ENCODE data around the gene RALY. TPM values are rescaled to one million over a fixed set of nuclear protein-coding genes. Genes with fewer than 3 reads are reported as not detected.
A peak's percentile ranks its signal among the peaks of the same experiment; 100 is the strongest.
"Not testable (repeated sequence)": the region's sequence is repeated elsewhere in the genome, so short reads cannot be mapped to it uniquely, and the experiment has no call there.

The RALY gene
- total RNA-seq, 1 donor from 2014 or later: 104 TPM

DNA sequence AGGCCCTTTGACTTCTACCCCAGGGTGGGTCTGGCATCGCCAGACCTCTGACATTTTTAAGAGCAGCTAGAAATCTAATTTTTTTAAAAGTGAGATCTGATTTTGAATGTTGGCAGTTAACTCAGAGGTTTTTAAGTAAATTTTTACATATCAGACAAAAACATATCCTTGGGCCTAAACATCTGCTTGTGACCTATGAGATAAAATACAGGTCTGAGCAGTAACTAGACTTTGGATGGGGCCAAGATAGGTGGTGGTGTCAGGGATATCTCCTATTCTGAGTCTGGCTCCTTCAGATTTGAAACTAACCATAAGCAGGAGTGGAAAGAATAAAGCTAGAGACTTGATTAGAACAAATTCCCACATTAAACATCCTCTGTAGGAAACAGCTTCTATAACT lies 17.6 kb downstream of the RALY start:
- no peak for DNase-seq
- intact Hi-C loops (cut with micrococcal nuclease): no loop called here
- no peak for ATAC-seq

DNA sequence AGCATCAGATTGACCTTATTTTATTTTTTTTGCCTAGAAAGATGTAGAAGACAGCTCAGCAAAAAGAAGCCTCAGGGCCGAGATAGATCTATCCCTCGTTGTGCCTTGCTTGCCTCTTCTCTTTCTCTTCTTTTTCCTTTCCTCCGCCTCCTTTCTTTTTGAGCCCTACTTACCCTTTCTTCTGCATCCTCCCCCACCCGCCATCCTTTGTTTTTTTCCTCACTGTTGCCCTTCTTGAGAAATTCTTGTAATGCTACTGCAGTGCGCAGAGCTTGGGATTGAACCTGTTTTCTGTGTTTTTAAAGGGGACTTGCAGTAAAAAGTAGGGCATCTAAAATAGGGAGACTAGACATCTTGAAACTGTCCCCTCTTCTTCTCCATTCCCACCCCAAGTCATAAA lies 18.6 kb downstream of the RALY start:
- ATAC-seq: no peak
- intact Hi-C loops (cut with micrococcal nuclease): no loop called here
- no peak for DNase-seq

DNA sequence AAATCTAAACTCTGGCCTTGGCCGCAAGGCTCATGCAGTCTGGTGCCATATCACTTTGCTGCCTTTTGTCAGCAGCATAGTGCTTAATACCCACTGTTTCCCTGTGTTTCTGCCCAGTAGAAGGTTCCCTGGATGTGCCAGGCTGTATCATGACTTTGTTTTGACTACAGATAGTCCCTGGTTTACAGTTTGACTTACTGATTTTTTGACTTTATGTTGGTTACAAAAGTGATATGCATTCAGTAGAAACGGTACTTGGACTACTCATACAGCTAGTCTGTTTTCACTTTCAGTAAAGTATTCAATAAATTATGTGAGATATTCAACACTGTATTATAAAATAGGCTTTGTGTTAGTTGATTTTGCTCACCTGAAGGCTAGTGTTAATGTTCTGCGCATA lies 19.0 kb downstream of the RALY start:
- ATAC-seq (no peak), DNase-seq (no peak)
- intact Hi-C loops (cut with micrococcal nuclease): no loop called here

DNA sequence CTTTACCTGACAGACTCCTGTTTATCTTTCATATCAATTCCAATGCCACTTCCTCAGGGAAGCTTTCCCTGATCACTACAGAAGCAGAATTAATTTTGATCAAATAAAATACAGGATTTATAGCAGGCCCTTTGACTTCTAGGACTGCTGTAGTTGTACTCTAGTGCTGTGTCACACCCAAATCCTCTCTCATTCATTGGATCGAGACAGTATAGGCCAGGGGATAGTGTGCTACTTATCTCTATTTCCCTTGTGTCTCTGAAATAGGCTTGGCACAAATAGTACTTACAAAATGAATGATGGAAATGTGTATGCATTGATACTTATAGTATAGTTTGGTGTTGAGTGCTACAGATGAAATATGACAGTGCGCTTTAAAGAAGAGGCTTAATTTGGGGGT lies 19.8 kb downstream of the RALY start:
- intact Hi-C loops (cut with micrococcal nuclease): no loop called here
- DNase-seq: no peak
- ATAC-seq: no peak

GRCh38 chr20:34014878-34015277 lies 21.2 kb downstream of the RALY start:
- DNase-seq (no peak), ATAC-seq (no peak)
- intact Hi-C loops (cut with micrococcal nuclease): no loop called here

- intact Hi-C loops (cut with micrococcal nuclease): no loop called here
- ATAC-seq (no peak), DNase-seq (no peak)
These were observed 22.0 kb downstream of the RALY start for GRCh38 chr20:34015401-34016335.

DNA sequence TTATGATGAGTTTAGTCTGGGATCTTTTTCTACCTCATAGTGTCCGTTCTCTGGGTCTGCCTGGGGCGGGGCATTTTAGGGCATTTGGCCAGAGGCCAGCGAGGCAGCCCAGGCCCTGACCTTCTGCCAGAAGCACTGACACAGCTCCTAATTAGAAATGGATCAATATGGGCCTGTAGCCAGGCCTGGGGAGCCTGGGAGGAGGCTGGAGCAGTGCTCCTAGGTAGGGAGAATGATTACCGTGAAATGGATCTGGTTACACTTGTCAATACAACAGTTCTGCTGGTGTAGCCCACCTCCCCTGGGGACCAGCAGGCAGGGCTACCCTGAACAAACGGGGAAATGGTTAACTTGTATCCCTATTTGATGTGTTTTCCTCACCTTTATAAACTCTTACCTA lies 23.0 kb downstream of the RALY start:
- DNase-seq (no peak), ATAC-seq (no peak)
- intact Hi-C loops (cut with micrococcal nuclease): no loop called here

GRCh38 chr20:34017610-34018009 lies 23.9 kb downstream of the RALY start:
- DNase-seq (no peak), ATAC-seq (no peak)
- intact Hi-C loops (cut with micrococcal nuclease): no loop called here

- peak; percentile 29 for ATAC-seq
- intact Hi-C loops (cut with micrococcal nuclease): no loop called here
- no peak for DNase-seq
These were observed 24.5 kb downstream of the RALY start for GRCh38 chr20:34018166-34018565.

DNA sequence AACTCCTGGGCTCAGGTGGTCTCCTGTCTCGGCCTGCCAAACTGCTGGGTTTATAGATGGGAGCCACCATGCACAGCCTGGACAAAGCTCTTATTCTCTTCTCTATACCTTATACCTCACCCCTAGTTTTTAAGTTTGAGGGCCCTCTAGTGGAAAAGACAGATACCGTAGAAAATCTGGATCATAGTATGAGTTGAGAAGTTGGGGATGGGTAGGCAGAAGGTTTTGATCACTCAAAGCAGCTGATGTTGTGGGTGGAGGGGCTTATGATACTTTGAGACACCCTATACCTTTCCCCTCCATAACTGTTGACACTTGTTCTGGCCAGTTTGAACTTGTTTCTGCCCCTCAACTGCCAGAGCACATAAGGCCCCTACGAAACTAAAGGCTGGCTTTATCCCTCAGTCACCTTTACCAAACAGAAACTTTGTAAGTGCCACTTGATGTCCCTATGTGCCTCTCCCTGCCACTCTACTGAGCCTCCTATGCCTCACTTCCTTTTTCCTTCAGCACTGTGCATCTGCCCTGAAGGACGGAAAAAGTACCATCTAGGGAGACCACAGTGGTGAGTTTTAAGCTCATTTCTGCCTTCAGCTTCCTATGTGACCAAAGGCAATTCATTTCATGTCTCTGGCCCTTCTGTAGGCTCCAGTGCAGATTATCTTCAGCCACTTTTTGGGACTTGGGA lies 28.6 kb downstream of the RALY start:
- DNase-seq: no peak
- intact Hi-C loops (cut with micrococcal nuclease): no loop called here
- no peak for ATAC-seq

DNA sequence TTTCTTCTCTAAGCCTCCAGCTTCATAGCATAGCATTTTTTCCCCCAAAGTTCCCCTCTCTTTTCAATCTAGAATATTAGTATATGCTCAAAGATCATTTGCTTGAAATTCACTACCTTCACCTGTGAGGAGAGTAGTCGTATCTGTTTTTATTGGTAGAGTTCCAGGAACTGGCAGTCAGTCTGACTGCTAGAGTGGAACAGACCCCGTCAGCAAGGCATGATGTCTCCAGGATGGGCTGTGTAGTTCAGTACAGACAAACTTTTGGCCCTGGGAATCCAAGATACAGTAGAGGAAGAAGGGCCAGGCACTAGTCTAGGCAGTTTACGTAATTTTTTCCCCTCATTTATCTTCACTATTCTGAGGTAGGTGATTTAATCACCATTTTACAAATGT lies 29.1 kb downstream of the RALY start:
- intact Hi-C loops (cut with micrococcal nuclease): no loop called here
- ATAC-seq (no peak), DNase-seq (no peak)

- no peak for ATAC-seq
- intact Hi-C loops (cut with micrococcal nuclease): no loop called here
These were observed 30.4 kb downstream of the RALY start for GRCh38 chr20:34023937-34024722.

GRCh38 chr20:34024723-34025351 lies 31.1 kb downstream of the RALY start:
- no peak for DNase-seq
- peak; percentile 72 for ATAC-seq
- intact Hi-C loops (cut with micrococcal nuclease): no loop called here

More at GRCh38 chr20:34023937-34024722, 30.4 kb downstream of the RALY start:
- DNase-seq: no peak

DNA sequence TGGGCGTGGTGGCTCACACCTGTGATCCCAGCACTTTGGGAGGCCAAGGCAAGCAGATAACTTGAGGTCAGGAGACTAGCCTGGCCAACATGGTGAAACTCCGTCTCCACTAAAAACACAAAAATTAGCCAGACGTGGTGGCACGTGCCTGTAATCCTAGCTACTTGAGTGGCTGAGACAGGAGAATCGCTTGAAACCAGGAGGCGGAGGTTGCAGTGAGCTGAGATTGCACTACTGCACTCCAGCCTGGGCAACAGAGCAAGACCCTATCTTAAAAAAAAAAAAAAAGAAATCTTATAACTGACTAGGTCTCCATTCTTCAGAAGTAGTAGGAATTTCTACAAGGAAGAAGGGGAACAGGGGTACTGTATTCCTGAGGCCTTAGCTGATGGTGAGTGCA lies 34.3 kb downstream of the RALY start:
- DNase-seq; ATAC-seq; intact Hi-C loops (cut with micrococcal nuclease): not testable (repeated sequence)

GRCh38 chr20:34029415-34029814 lies 35.7 kb downstream of the RALY start:
- no peak for DNase-seq
- ATAC-seq: no peak
- intact Hi-C loops (cut with micrococcal nuclease): no loop called here

DNA sequence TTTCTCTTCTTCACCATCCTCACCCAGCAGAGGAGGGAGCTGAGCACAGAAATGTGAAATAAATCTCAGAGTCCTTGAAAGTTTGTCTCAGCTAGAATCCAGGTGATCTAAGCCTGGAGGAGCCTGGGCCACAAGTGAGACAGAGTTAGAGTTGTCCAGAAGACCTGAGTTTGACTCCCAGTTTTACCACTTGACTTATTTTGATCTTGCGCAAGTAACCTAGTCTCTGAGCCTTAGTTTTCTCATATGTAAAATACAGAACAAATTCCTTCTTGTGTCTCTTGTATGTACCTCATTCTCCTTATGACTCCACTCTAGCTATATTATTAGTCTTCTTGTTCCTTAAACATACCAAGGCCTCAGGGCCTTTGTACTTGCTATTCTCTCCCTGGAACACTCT lies 36.7 kb downstream of the RALY start:
- DNase-seq: no peak
- no peak for ATAC-seq
- intact Hi-C loops (cut with micrococcal nuclease): no loop called here

- no peak for DNase-seq
- no peak for ATAC-seq
- intact Hi-C loops (cut with micrococcal nuclease): no loop called here
These were observed 40.2 kb downstream of the RALY start for GRCh38 chr20:34033903-34034302.

GRCh38 chr20:34037121-34037520 lies 43.4 kb downstream of the RALY start:
- intact Hi-C loops (cut with micrococcal nuclease): no loop called here
- ATAC-seq (peak; percentile 18), DNase-seq (no peak)

DNA sequence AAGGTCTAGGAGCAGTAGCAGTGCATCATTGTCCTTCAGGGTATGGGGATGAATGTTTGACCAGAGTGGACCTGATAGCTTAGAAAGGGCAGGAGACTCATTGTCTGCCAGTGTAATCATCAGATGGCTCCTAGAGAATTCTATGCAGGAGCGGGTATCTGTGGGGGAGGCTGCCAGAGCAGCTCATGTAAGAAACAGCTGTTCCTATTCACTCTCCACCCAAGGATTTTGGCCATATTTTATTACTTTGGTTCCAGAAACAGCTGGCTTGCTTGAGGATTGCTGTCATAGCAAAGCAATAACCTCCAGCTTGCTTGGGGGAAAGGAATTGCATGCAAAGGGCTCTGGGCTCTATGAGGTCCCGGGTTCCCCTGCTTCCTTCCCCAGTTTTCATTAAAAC lies 44.1 kb downstream of the RALY start:
- intact Hi-C loops (cut with micrococcal nuclease): no loop called here
- peak; percentile 50 for DNase-seq
- peak; percentile 48 for ATAC-seq

Measured in left ventricle myocardium superior (tissue), 1 donor.